K562 (cell line): ENCODE results near the gene GPAT3. TPM values are rescaled to one million over a fixed set of nuclear protein-coding genes. Genes with fewer than 3 reads are reported as not detected.

Source experiments
- CCNT2 ChIP-seq: IDR thresholded peaks from 2 replicates; pipeline ENCODE4 v1.6.1; 2011; ENCODE audit warnings: borderline replicate concordance, low read depth, mild to moderate bottlenecking, moderate library complexity, mixed read lengths, low read length; ENCODE audit not compliant: insufficient read length; ENCODE audit errors: extremely low read depth
- CREB3 ChIP-seq: fragments of 450-650 bp; conservative IDR thresholded peaks from 2 replicates; pipeline ENCODE4 v1.6.1; 2016; ENCODE audit warnings: missing genetic modification characterization, low read depth, mild to moderate bottlenecking, missing compliant biosample characterization, moderate library complexity
- FOXJ2 ChIP-seq: fragments of 200-800 bp; sonication (Bioruptor generic); IDR thresholded peaks from 2 replicates; pipeline ENCODE4 v1.6.1; 2016; ENCODE audit warnings: missing genetic modification characterization, missing compliant biosample characterization
- FUS ChIP-seq: fragments of 200-400 bp; formaldehyde crosslinking; optimal IDR thresholded peaks from 2 replicates; pipeline ENCODE3; 2017; ENCODE audit warnings: low read depth, low read length
- GTF2E2 ChIP-seq: fragments of 200-800 bp; sonication (Bioruptor generic); IDR thresholded peaks from 2 replicates; pipeline ENCODE4 v1.6.1; 2016; ENCODE audit warnings: missing genetic modification characterization, missing compliant biosample characterization
- KDM2B ChIP-seq: fragments of 250-450 bp; sonication (Bioruptor Pico); IDR thresholded peaks from 2 replicates; pipeline ENCODE4 v1.8.0; 2021; ENCODE audit warnings: mild to moderate bottlenecking, moderate library complexity
- MAX ChIP-seq: sonication (generic); formaldehyde crosslinking; IDR thresholded peaks from 2 replicates; pipeline ENCODE4 v1.9.0; 2022; ENCODE audit warnings: mild to moderate bottlenecking, missing genetic modification reagents
- MEIS2 ChIP-seq: fragments of 450-650 bp; IDR thresholded peaks from 2 replicates; pipeline ENCODE4 v1.6.1; 2014; ENCODE audit warnings: mild to moderate bottlenecking; ENCODE audit not compliant: partially characterized antibody
- POLR2H ChIP-seq: IDR thresholded peaks from 2 replicates; pipeline ENCODE4 v1.6.1; 2016; ENCODE audit warnings: missing genetic modification characterization, low read depth, mild to moderate bottlenecking, control low read depth, missing compliant biosample characterization, moderate library complexity
- PPARD ChIP-seq: fragments of 250-450 bp; sonication (Bioruptor Pico); IDR thresholded peaks from 2 replicates; pipeline ENCODE4 v1.8.0; 2022; ENCODE audit warnings: inconsistent platforms, mild to moderate bottlenecking, moderate library complexity
- PTTG1 ChIP-seq: fragments of 450-650 bp; IDR thresholded peaks from 2 replicates; pipeline ENCODE4 v1.6.1; 2016; ENCODE audit warnings: low read depth, mild to moderate bottlenecking, missing genetic modification characterization, missing compliant biosample characterization
- SMC3 ChIP-seq: conservative IDR thresholded peaks from 2 replicates; pipeline ENCODE4 v1.6.1; 2011; ENCODE audit warnings: low read depth, low read length, improper control_type of control experiment; ENCODE audit not compliant: insufficient read depth
- STAG1 ChIP-seq: sonication (generic); formaldehyde crosslinking; IDR thresholded peaks from 2 replicates; pipeline ENCODE4 v1.5.0; 2020; ENCODE audit warnings: missing genetic modification reagents, borderline replicate concordance
- TSC22D4 ChIP-seq: fragments of 450-650 bp; IDR thresholded peaks from 2 replicates; pipeline ENCODE4 v1.6.1; 2016; ENCODE audit warnings: missing genetic modification characterization, missing biosample characterization, control low read depth
- ZBTB40 ChIP-seq, 2 experiments: fragments of 450-650 bp in 1 of 2; sonication (generic) in 1 of 2; formaldehyde crosslinking in 1 of 2; IDR thresholded peaks; 2 replicates each; pipeline versions ENCODE4 v1.7.1 to v1.9.0; 2016 to 2022; ENCODE audit warnings: inconsistent platforms in 1 of 2, mild to moderate bottlenecking in 1 of 2, missing genetic modification reagents in 1 of 2
- ZNF583 ChIP-seq: fragments of 250-450 bp; sonication (Bioruptor Pico); IDR thresholded peaks from 2 replicates; pipeline ENCODE4 v1.4.0; 2020
- ZNF79 ChIP-seq: fragments of 250-450 bp; sonication (Bioruptor Pico); IDR thresholded peaks from 2 replicates; pipeline ENCODE4 v1.4.0; 2020; ENCODE audit warnings: low read depth, mild to moderate bottlenecking, moderate library complexity
- polyA plus RNA-seq, 8 experiments: library from polyadenylated mRNA; depleted of rRNA in 4 of 8; stranded (reverse) in 5 of 8; unstranded in 3 of 8; fragments of >200 nt; fragmentation: Nextera tagmentation in 2 of 8; fragmentation: Illumina TruSeq in 1 of 8; extraction: Ambion mirVana in 2 of 8; extraction: Trizol in 1 of 8; gene quantifications; 2 replicates each; pipeline versions ENCODE4 v1.2.1 to v1.2.3, GENCODE V29; 2011 to 2014; ENCODE audit warnings: inconsistent platforms in 1 of 8, missing spikeins in 1 of 8
- total RNA-seq, 7 experiments: library from RNA; depleted of rRNA in 6 of 7; stranded (reverse); fragments of >200 nt in 6 of 7; fragmentation: Illumina TruSeq in 2 of 7; extraction: Trizol in 2 of 7; gene quantifications; 2 replicates each; pipeline versions ENCODE4 v1.2.1 to v1.2.3, GENCODE V29; 2011 to 2021; ENCODE audit warnings: low replicate concordance in 1 of 7

GPAT3 gene
- total and polyA plus RNA-seq, 9 of the 15 experiments (the other 6 are each of a cell fraction or from before 2014, with no cell fraction given), result 4.1 to 16.1 (median 13.1) TPM

- no peak for TF ChIP-seq FUS
- TF ChIP-seq ZNF583 (CRISPR knock-in tag), result no peak
- peak; percentile 88 for TF ChIP-seq FOXJ2
- no peak for TF ChIP-seq GTF2E2 (tag)
- no peak for TF ChIP-seq PTTG1
- peak; percentile 88 for TF ChIP-seq CREB3 (tag)
- no peak for TF ChIP-seq STAG1 (CRISPR knock-in tag)
- no peak for TF ChIP-seq ZNF79 (CRISPR knock-in tag)
- no peak for TF ChIP-seq TSC22D4 (tag)
- no peak for TF ChIP-seq SMC3
- TF ChIP-seq KDM2B (CRISPR knock-in tag), result no peak
- peak; percentile 84 for TF ChIP-seq CCNT2
- peak; percentile 98 for TF ChIP-seq MEIS2
- TF ChIP-seq MAX (CRISPR knock-in tag), result peak; percentile 85
- TF ChIP-seq PPARD (CRISPR knock-in tag), result no peak
- TF ChIP-seq ZBTB40 (IDR thresholded peaks at IDR 0.05), result peak; percentile 60
- TF ChIP-seq ZBTB40 (CRISPR knock-in tag; IDR thresholded peaks at IDR 0.05), result no peak
- TF ChIP-seq POLR2H, result no peak
Observed at GRCh38 chr4:83629945-83630721, 94.2 kb downstream of the GPAT3 start (continued).
